HepG2 (cell line): Measurements from ENCODE around the gene KIF20A. TPM values are rescaled to one million over a fixed set of nuclear protein-coding genes. Genes with fewer than 3 reads are reported as not detected.

ENCODE experiments used
- BCL6 ChIP-seq: IDR thresholded peaks from 2 replicates; pipeline ENCODE4 v1.6.1; 2016; ENCODE audit warnings: missing genetic modification reagents, missing compliant biosample characterization
- BRD4 ChIP-seq: sonication (generic); formaldehyde crosslinking; IDR thresholded peaks from 2 replicates; pipeline ENCODE4 v1.4.0; 2020; ENCODE audit warnings: missing genetic modification reagents
- CBX5 ChIP-seq: sonication (generic); formaldehyde crosslinking; IDR thresholded peaks from 2 replicates; pipeline ENCODE4 v1.4.0; 2020; ENCODE audit warnings: missing genetic modification reagents, borderline replicate concordance
- CC2D1A ChIP-seq: sonication (generic); formaldehyde crosslinking; IDR thresholded peaks from 2 replicates; pipeline ENCODE4 v1.8.1; 2023; ENCODE audit warnings: mild to moderate bottlenecking, missing genetic modification reagents
- CEBPB ChIP-seq: IDR thresholded peaks from 2 replicates; pipeline ENCODE4 v1.6.1; 2011; ENCODE audit warnings: low read depth, low read length, improper control_type of control experiment, borderline replicate concordance
- DRAP1 ChIP-seq: IDR thresholded peaks from 2 replicates; pipeline ENCODE4 v1.6.1; 2016; ENCODE audit warnings: missing genetic modification reagents, missing compliant biosample characterization
- ERF ChIP-seq: IDR thresholded peaks from 2 replicates; pipeline ENCODE4 v1.6.1; 2018; ENCODE audit warnings: missing biosample characterization, missing genetic modification reagents
- ISL2 ChIP-seq: sonication (generic); formaldehyde crosslinking; IDR thresholded peaks from 2 replicates; pipeline ENCODE4 v1.5.0; 2020; ENCODE audit warnings: missing genetic modification reagents
- MEF2D ChIP-seq: sonication (generic); formaldehyde crosslinking; IDR thresholded peaks from 2 replicates; pipeline ENCODE4 v1.5.1; 2020; ENCODE audit warnings: mild to moderate bottlenecking, missing genetic modification reagents
- NCOA2 ChIP-seq: sonication (generic); formaldehyde crosslinking; IDR thresholded peaks from 2 replicates; pipeline ENCODE4 v1.8.0; 2022; ENCODE audit warnings: inconsistent platforms
- NCOA5 ChIP-seq: sonication (generic); formaldehyde crosslinking; IDR thresholded peaks from 2 replicates; pipeline ENCODE4 v1.4.0; 2020; ENCODE audit warnings: missing genetic modification reagents
- NFRKB ChIP-seq: fragments of 450-650 bp; IDR thresholded peaks from 2 replicates; pipeline ENCODE4 v1.6.1; 2017
- PAWR ChIP-seq: sonication (generic); formaldehyde crosslinking; IDR thresholded peaks from 2 replicates; pipeline ENCODE4 v1.4.0; 2020; ENCODE audit warnings: missing genetic modification reagents, mild to moderate bottlenecking, borderline replicate concordance
- PCBP1 ChIP-seq: fragments of 200-400 bp; formaldehyde crosslinking; IDR thresholded peaks from 2 replicates; pipeline ENCODE4 v1.6.1; 2017; ENCODE audit warnings: mild to moderate bottlenecking, low read depth, low read length, borderline replicate concordance
- PLRG1 ChIP-seq: fragments of 450-650 bp; conservative IDR thresholded peaks from 2 replicates; pipeline ENCODE4 v1.6.1; 2016
- RBAK ChIP-seq: sonication (generic); formaldehyde crosslinking; IDR thresholded peaks from 2 replicates; pipeline ENCODE4 v1.5.1; 2020; ENCODE audit warnings: mild to moderate bottlenecking, missing genetic modification reagents
- SALL2 ChIP-seq: sonication (generic); formaldehyde crosslinking; IDR thresholded peaks from 2 replicates; pipeline ENCODE4 v1.8.1; 2023; ENCODE audit warnings: mild to moderate bottlenecking, missing genetic modification reagents, inconsistent platforms
- SMC3 ChIP-seq: IDR thresholded peaks from 2 replicates; pipeline ENCODE4 v1.6.1; 2011; ENCODE audit warnings: low read length, improper control_type of control experiment
- SNAPC2 ChIP-seq: sonication (generic); formaldehyde crosslinking; IDR thresholded peaks from 2 replicates; pipeline ENCODE4 v1.8.1; 2022; ENCODE audit warnings: mild to moderate bottlenecking, missing genetic modification reagents
- SRSF9 ChIP-seq: fragments of 200-400 bp; formaldehyde crosslinking; IDR thresholded peaks from 2 replicates; pipeline ENCODE4 v1.6.1; 2018; ENCODE audit warnings: borderline replicate concordance, mild to moderate bottlenecking, low read depth, low read length; ENCODE audit not compliant: insufficient read depth, poor library complexity, severe bottlenecking
- STAT6 ChIP-seq: sonication (generic); formaldehyde crosslinking; IDR thresholded peaks from 2 replicates; pipeline ENCODE4 v1.4.0; 2020; ENCODE audit warnings: missing genetic modification reagents, mild to moderate bottlenecking, borderline replicate concordance
- TBX3 ChIP-seq: fragments of 450-650 bp; IDR thresholded peaks from 2 replicates; pipeline ENCODE4 v1.6.1; 2017; ENCODE audit warnings: antibody characterized with exemption, mild to moderate bottlenecking, inconsistent platforms, borderline replicate concordance
- ZFP90 ChIP-seq: sonication (generic); formaldehyde crosslinking; IDR thresholded peaks from 2 replicates; pipeline ENCODE4 v1.8.0; 2022; ENCODE audit warnings: missing genetic modification reagents, mild to moderate bottlenecking, inconsistent platforms, borderline replicate concordance
- ZNF20 ChIP-seq: sonication (generic); formaldehyde crosslinking; IDR thresholded peaks from 2 replicates; pipeline ENCODE4 v1.4.0; 2020; ENCODE audit warnings: mild to moderate bottlenecking, moderate library complexity, missing genetic modification reagents
- ZNF34 ChIP-seq: sonication (generic); formaldehyde crosslinking; IDR thresholded peaks from 2 replicates; pipeline ENCODE4 v1.4.0; 2020; ENCODE audit warnings: mild to moderate bottlenecking, missing genetic modification reagents, borderline replicate concordance
- ZNF552 ChIP-seq: sonication (generic); formaldehyde crosslinking; IDR thresholded peaks from 2 replicates; pipeline ENCODE4 v1.9.0; 2022; ENCODE audit warnings: missing genetic modification reagents, mild to moderate bottlenecking, borderline replicate concordance
- ZNF788 ChIP-seq: sonication (generic); formaldehyde crosslinking; IDR thresholded peaks from 2 replicates; pipeline ENCODE4 v1.5.0; 2020; ENCODE audit warnings: mild to moderate bottlenecking, missing genetic modification reagents, borderline replicate concordance
- polyA plus RNA-seq, 8 experiments: library from polyadenylated mRNA; depleted of rRNA in 3 of 8; stranded (reverse) in 7 of 8; unstranded in 1 of 8; fragments of >200 nt; fragmentation: Illumina TruSeq in 4 of 8; extraction: Trizol in 4 of 8; gene quantifications; 2 replicates each; pipeline versions ENCODE4 v1.2.1 to v1.2.3, GENCODE V29; 2011 to 2016; ENCODE audit warnings: low read depth in 4 of 8, missing spikeins in 1 of 8, mixed read lengths in 1 of 8; ENCODE audit not compliant: insufficient read depth in 1 of 8
- total RNA-seq, 5 experiments: library from RNA; depleted of rRNA; stranded (reverse); fragments of >200 nt; fragmentation: Illumina TruSeq; extraction: Trizol; gene quantifications; 2 replicates each; pipeline ENCODE4 v1.2.3, GENCODE V29; 2016; ENCODE audit warnings: low read depth in 1 of 5
- TF ChIP-seq, protein P1 (sequence below): IDR thresholded peaks from 2 replicates; pipeline ENCODE4 v1.6.1; 2012; ENCODE audit warnings: low read depth, low read length, improper control_type of control experiment

KIF20A gene
- total and polyA plus RNA-seq, 2 of the 13 experiments (the other 11 are each of a cell fraction or from before 2014, with no cell fraction given), result 17.1 to 66.8 TPM

- TF ChIP-seq RBAK (no peak), NCOA2 (CRISPR knock-in tag) (no peak), NCOA5 (CRISPR knock-in tag) (no peak), STAT6 (no peak), PAWR (CRISPR knock-in tag) (no peak), TBX3 (no peak), BRD4 (0 out of 2 replicates have a peak, but pooled peaks have one; percentile 42), CBX5 (CRISPR knock-in tag) (0 out of 2 replicates have a peak, but pooled peaks have one; percentile 5), ZNF34 (CRISPR knock-in tag) (no peak), SNAPC2 (CRISPR knock-in tag) (peak; percentile 59), SMC3 (no peak), BCL6 (no peak), CC2D1A (no peak), ZNF552 (CRISPR knock-in tag) (no peak), ISL2 (CRISPR knock-in tag) (no peak), DRAP1 (CRISPR knock-in tag) (peak; percentile 33), ZNF788 (CRISPR knock-in tag) (peak; percentile 60; the same call in 1 of the 2 replicates), ERF (CRISPR knock-in tag) (peak; percentile 71), ZNF20 (no peak), NFRKB (no peak; the same call in 1 of the 2 replicates), PLRG1 (no peak), CEBPB (no peak), SRSF9 (no peak), MEF2D (CRISPR knock-in tag) (no peak; the same call in 1 of the 2 replicates), PCBP1 (no peak), SALL2 (CRISPR knock-in tag) (peak; percentile 13; the same call in 1 of the 2 replicates), ZFP90 (CRISPR knock-in tag) (peak; percentile 50; the same call in 1 of the 2 replicates)
- TF ChIP-seq, protein P1, sequence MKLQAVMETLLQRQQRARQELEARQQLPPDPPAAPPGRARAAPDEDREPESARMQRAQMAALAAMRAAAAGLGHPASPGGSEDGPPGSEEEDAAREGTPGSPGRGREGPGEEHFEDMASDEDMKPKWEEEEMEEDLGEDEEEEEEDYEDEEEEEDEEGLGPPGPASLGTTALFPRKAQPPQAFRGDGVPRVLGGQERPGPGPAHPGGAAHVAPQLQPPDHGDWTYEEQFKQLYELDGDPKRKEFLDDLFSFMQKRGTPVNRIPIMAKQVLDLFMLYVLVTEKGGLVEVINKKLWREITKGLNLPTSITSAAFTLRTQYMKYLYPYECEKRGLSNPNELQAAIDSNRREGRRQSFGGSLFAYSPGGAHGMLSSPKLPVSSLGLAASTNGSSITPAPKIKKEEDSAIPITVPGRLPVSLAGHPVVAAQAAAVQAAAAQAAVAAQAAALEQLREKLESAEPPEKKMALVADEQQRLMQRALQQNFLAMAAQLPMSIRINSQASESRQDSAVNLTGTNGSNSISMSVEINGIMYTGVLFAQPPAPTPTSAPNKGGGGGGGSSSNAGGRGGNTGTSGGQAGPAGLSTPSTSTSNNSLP, result no peak
Observed at GRCh38 chr5:138178516-138179276, at the start of gene KIF20A, which contains the start of gene BRD8 (continued).
